ENCODE measurements around the gene EHMT1.
"Not testable (repeated sequence)": the region's sequence is repeated elsewhere in the genome, so short reads cannot be mapped to it uniquely, and the experiment has no call there.

EHMT1 gene

DNA sequence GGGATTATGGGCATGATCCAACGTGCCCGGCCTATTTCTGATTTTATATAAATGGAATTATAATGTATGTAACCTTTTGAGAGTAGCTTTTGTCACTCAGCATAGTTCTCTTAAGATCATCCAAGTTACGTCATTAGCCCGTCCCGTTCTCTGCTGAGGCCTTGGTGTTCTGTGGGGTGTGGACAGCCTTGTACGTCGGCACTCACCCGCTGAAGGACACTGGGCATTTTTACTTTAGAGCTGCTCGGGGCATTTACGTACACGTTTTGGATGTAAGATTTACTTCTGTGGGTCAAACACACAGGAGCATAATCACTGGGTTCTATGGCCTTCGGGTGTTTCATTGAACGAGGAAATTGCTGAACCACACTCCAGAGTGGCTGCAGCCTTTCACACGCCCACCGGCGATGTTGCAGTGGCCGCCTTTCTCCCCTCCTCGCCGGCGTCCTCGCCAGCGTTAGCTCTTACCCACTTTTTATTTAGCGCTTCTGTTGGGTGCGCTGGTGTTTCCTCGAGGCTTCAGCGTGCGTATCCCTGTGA lies 101.8 kb downstream of the EHMT1 start:
- DNase-seq (ENCODE audit: low spot score): no peak

DNA sequence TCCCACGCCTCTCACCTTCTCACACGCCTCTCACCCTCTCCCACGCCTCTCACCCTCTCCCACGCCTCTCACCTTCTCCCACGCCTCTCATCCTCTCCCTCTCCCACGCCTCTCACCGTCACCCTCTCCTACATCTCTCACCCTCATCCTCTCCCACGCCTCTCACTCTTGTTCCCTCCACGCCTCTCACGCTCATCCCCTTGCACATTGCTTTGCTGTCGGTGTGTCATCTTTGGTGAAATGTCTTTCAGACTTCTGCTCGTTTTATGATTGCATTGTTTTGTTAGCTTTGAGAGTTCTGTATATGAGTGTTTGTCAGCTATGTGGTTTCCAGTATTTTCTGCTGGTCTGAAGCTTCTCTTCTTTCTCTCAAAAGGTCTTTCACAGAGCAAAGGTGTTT lies 102.7 kb downstream of the EHMT1 start:
- no peak for DNase-seq (ENCODE audit: low spot score)

- no peak for DNase-seq (ENCODE audit: low spot score)
Observed at GRCh38 chr9:137721899-137722298, 103.1 kb downstream of the EHMT1 start.

- DNase-seq (ENCODE audit: low spot score): no peak
Observed at GRCh38 chr9:137722481-137722880, 103.7 kb downstream of the EHMT1 start.

- not testable (repeated sequence) for DNase-seq (ENCODE audit: low spot score)
Observed at GRCh38 chr9:137723356-137723755, 104.6 kb downstream of the EHMT1 start.

DNA sequence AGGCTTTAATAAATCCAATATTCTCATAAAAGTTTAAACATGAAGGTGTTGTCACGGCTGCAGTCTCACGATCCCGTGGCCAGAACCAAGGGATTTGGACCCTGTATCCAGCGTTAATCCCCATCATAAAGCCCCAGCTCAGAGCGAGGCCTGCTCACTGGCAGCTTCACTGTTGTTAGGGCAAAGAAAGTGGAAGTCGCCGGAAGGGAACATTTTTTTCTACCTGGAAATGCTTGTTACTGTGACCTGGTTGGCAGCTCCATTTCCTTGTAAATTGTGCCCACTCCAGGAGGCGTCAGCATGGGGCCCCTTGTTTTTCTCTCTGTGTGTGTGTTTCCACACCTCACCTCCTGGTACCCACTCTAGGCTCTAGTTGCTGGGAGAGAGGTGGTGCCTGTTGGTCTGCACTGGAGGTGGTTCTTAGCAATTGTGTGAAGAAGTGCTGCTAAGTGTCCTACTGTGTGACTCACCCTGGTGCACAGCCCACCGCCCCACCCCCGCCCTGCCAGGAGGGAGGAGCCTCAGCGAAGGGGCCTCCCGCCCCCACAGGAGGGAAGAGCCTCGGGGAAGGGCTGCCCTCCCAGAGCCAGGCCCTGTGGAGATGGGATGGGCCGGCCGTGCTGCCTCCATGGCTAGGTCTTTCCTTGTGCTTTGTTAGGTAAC lies 105.1 kb downstream of the EHMT1 start:
- DNase-seq (ENCODE audit: low spot score): no peak

DNA sequence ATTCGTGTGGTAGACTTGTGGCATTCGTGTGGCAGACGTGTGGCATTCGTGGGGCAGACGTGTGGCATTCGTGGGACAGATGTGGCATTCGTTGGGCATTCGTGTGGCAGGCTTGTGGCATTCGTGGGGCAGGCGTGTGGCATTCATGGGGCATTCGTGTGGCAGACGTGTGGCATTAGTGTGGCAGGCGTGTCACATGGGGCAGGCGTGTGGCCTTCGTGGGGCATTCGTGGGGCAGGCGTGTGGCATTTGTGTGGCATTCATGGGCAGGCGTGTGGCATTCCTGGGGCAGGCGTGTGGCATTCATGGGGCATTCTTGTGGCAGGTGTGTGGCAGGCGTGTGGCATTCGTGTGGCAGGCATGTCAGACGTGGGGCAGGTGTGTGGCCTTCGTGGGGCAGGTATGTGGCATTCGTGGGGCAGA lies 106.0 kb downstream of the EHMT1 start:
- no peak for DNase-seq (ENCODE audit: low spot score)

- no peak for DNase-seq (ENCODE audit: low spot score)
Observed at GRCh38 chr9:137725598-137725997, 106.8 kb downstream of the EHMT1 start.

GRCh38 chr9:137726336-137726735 lies 107.5 kb downstream of the EHMT1 start:
- DNase-seq (ENCODE audit: low spot score): not testable (repeated sequence)

GRCh38 chr9:137726764-137727163 lies 108.0 kb downstream of the EHMT1 start:
- DNase-seq (ENCODE audit: low spot score): no peak

GRCh38 chr9:137727716-137728115 lies 108.9 kb downstream of the EHMT1 start:
- DNase-seq (ENCODE audit: low spot score): no peak

GRCh38 chr9:137728444-137729311 lies 109.9 kb downstream of the EHMT1 start:
- no peak for DNase-seq (ENCODE audit: low spot score)

DNA sequence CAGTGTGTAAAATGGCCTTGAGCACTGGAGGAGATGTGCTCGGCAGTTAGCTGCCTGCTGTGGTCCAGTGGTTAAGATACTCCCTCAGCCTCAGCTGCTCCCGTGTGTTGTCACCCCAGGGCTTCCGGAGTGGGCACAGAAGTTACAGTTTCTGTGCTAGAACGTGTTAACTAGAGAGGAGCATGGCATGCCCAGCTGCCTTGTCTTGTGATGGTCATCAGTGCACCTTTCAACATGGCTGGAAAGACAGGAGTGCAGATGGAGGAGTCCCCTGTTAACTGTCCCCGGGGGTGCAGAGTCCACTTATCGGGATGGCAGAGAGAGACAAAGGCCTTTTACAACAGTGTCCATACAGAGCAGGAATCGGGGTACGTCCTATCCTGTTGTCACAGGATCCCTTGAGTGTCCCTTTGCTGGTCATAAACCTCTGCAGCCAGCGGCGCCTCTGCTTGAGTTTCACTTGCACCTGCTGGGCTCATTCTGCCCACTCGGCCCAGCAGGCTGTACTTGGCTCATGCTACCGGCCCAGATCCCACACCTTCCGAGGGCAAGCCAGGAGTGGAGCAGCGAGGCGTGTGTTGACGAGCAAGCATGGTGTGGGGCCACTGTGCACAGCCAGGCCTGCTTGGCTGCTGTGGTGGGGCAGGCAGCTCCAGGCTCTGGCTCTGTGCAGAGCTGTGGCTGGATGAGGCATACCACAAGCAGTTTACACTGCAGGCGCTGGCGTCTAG lies 112.6 kb downstream of the EHMT1 start:
- no peak for DNase-seq (ENCODE audit: low spot score)

GRCh38 chr9:137731947-137732813 lies 113.4 kb downstream of the EHMT1 start:
- no peak for DNase-seq (ENCODE audit: low spot score)

DNA sequence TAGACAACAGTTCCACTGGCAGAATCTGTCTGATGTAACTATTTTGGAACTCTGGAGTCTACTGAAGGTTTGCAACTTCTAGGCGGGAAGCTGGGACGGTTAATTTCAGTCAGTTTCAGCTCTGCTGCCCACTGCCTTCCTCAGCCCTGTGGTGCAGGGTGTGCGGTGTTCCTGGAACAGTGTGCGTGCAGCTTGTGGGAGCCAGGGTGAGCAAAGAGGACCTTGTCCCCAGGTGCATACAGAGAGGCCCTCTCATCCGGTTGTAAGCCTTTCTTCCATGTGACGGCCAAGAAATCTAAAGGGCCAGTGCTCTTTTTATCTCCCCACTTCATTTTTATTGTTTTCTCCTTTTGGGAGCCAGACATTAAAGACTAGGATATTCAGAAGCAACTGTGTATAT lies 114.6 kb downstream of the EHMT1 start:
- DNase-seq (ENCODE audit: low spot score): no peak

DNA sequence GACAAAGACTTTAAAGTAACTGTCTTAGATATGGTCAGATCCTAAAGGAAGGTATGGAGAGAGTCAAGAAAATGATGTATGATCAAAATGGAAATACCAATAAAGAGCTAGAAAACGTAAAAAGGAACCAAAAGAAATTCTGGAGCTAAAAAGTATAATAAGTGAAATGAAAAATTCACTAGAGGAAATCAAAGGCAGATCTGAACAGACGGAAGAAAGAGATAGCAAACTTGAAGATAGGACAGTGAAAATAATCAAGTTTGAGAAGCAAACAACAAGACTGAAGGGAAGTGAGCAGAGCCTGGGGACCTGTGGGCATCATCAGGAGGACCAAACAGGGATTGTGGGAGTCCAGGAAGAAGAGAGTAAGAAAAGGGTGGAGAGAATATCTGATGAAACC lies 115.4 kb downstream of the EHMT1 start:
- DNase-seq (ENCODE audit: low spot score): no peak

GRCh38 chr9:137738182-137738696 lies 119.4 kb downstream of the EHMT1 start:
- DNase-seq (ENCODE audit: low spot score): not testable (repeated sequence)

GRCh38 chr9:137738703-137739102 lies 119.9 kb downstream of the EHMT1 start:
- no peak for DNase-seq (ENCODE audit: low spot score)

GRCh38 chr9:137739371-137740309 lies 120.8 kb downstream of the EHMT1 start:
- no peak for DNase-seq (ENCODE audit: low spot score)

- DNase-seq (ENCODE audit: low spot score): no peak
Observed at GRCh38 chr9:137740312-137740711, 121.5 kb downstream of the EHMT1 start.

Measured in RKO (cell line).